Testis (tissue), 2 donors: ENCODE data around the gene SKI.

Source experiments
- POLR2A ChIP-seq: fragments of 450-650 bp; IDR thresholded peaks from one replicate; pipeline ENCODE4 v1.6.1; 2017; ENCODE audit warnings: antibody characterized with exemption, mild to moderate bottlenecking, moderate library complexity
- TF ChIP-seq, protein P1 (sequence below), 3 experiments: fragments of 450-650 bp in 2 of 3; fragments of 200-600 bp in 1 of 3; sonication (generic) in 1 of 3; IDR thresholded peaks; one replicate each; pipeline ENCODE4 v1.5.1; 2016 to 2019; ENCODE audit warnings: antibody characterized with exemption in 3 of 3, mild to moderate bottlenecking in 2 of 3, moderate library complexity in 1 of 3

DNA sequence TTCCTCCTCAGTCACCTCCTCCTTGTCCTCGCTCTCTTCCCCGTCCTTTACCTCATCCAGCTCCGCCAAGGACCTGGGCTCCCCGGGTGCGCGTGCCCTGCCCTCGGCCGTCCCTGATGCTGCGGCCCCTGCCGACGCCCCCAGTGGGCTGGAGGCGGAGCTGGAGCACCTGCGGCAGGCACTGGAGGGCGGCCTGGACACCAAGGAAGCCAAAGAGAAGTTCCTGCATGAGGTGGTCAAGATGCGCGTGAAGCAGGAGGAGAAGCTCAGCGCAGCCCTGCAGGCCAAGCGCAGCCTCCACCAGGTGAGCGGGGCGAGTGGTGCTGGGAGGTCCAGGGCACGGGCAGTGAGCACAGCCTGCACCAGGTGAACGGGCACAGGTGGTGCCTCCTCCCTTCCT lies 76.2 kb downstream of the SKI start:
- TF ChIP-seq, protein P1, sequence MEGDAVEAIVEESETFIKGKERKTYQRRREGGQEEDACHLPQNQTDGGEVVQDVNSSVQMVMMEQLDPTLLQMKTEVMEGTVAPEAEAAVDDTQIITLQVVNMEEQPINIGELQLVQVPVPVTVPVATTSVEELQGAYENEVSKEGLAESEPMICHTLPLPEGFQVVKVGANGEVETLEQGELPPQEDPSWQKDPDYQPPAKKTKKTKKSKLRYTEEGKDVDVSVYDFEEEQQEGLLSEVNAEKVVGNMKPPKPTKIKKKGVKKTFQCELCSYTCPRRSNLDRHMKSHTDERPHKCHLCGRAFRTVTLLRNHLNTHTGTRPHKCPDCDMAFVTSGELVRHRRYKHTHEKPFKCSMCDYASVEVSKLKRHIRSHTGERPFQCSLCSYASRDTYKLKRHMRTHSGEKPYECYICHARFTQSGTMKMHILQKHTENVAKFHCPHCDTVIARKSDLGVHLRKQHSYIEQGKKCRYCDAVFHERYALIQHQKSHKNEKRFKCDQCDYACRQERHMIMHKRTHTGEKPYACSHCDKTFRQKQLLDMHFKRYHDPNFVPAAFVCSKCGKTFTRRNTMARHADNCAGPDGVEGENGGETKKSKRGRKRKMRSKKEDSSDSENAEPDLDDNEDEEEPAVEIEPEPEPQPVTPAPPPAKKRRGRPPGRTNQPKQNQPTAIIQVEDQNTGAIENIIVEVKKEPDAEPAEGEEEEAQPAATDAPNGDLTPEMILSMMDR (IDR thresholded peaks at IDR 0.05) = no peak
- no peak for TF ChIP-seq POLR2A
